Measurements from ENCODE around the gene THY1.
"Not testable (repeated sequence)": the region's sequence is repeated elsewhere in the genome, so short reads cannot be mapped to it uniquely, and the experiment has no call there.

THY1 gene

GRCh38 chr11:119445850-119446249 is 22.9 kb upstream of the THY1 start:
- no peak for DNase-seq (ENCODE audit: low read depth in 2 of 2, low spot score in 1 of 2)

DNA sequence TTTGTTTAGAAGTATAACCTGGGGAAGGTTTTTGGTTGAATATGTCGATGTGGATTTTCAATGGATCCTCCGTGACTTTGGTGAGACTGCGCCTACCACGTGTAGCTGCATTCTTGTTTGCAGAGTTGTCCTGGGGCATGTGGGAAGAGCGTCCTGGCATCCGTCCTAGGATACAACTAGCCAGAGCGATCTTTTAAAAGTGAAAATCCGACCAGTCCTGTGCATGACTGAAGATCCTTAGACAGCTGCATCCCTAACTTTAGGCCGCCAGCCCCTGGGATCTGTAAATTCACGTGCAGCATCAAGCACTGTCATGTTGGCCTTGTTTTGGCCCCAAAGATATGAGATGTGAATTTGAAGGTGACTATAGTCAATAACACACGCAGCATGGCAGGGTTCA is 22.4 kb upstream of the THY1 start:
- DNase-seq (ENCODE audit: low read depth in 2 of 2, low spot score in 1 of 2) = no peak

DNA sequence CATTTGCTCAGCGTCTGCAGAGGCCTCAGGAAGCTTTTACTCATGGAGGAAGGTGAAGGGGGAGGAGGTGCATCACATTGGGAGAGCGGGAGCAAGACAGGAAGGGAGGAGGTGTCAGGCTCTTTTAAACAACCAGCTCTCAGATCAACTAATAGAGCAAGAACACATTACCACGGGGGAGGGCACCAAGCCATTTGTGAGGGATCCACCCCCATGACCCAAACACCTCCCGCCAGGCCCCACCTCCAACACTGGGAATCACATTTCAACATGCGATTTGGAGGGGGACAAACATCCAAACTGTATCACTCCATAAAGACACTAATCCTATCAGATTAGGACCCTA is 18.9 kb upstream of the THY1 start:
- no peak for DNase-seq (ENCODE audit: low read depth in 2 of 2, low spot score in 1 of 2)

- DNase-seq (ENCODE audit: low read depth in 2 of 2, low spot score in 1 of 2) = no peak
These were observed 15.6 kb upstream of the THY1 start for GRCh38 chr11:119438599-119438998.

DNA sequence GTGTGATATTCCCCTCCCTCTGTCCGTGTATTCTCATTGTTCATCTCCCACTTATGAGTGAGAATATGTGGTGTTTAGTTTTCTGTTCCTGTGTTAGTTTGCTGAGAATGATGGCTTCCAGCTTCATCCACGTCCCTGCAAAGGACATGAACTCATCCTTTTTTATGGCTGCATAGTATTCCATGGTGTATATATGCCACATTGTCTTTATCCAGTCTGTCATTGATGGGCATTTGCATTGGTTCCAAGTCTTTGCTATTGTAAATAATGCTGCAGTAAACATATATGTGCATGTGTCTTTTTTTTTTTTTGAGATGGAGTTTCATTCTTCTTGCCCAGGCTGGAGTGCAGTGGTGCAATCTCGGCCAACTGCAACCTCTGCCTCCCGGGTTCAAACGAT is 14.5 kb upstream of the THY1 start:
- DNase-seq (ENCODE audit: low read depth in 2 of 2, low spot score in 1 of 2) = not testable (repeated sequence)

DNA sequence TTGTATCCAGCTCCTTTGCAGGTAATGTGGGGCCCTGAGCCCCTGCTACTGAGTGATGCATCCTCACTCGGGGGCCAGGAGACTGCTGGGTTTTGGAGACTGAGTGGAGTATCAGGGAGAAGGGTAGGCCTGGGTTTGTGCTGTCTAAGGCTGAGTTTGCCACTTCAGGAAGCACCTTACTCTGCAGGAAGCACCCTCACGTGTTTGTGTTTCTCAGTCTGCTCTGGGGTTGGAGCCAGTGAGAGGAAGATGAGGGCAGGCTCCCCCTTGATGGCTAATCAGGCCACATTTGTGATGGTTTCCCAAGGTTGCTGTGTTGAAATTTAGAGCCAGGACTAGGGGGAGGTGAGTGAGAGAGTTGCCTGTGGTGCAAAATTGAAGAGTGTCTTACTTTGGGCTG is 13.7 kb upstream of the THY1 start:
- no peak for DNase-seq (ENCODE audit: low read depth in 2 of 2, low spot score in 1 of 2)

GRCh38 chr11:119436093-119436492 is 13.1 kb upstream of the THY1 start:
- no peak for DNase-seq (ENCODE audit: low read depth in 2 of 2, low spot score in 1 of 2)

GRCh38 chr11:119434591-119435330 is 11.8 kb upstream of the THY1 start:
- no peak for DNase-seq (ENCODE audit: low read depth in 2 of 2, low spot score in 1 of 2)

GRCh38 chr11:119433358-119433725 is 10.4 kb upstream of the THY1 start:
- no peak for DNase-seq (ENCODE audit: low read depth in 2 of 2, low spot score in 1 of 2)

DNA sequence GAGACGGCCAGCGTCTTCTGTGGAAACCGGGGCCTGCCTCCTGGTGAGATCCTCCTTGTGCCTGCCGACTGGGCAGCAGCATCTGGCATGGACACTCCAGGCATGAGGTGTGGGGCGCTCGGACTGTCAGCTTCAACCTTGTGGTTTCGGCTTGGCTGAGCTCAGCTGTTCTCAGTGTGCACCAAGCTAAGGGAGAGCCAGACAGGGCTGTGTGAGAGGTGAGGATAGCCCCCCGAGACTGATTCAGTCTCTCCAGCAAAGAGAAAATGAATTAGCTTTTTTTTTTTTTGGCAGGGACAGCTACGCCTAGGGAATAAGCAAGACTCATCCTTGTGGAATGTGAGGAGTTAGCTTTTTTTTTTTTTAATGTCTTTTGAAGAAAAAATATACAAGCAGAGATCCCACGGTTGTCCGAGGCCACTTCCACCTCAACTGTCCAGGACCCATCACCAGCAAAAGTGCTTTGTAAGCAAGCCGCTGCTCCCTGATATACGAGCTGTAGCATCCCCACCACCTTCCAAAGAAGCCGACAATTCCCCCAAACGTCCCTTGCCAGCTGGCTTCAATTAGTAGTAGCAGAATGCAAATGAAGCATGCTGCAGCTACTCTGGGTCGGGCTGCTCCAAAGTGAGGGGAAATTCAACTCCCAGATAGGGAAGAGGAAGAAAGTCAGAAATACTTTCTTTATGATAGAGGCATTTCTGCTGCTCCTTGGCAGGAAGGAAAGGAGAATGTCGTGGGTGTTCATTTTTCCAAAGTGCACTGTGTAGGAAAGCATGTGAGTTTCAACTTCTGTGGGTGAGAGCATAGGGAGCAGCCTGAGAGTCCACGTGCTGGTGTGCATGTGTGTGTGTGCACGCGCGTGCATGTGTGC is 9.7 kb upstream of the THY1 start:
- no peak for DNase-seq (ENCODE audit: low read depth in 2 of 2, low spot score in 1 of 2)

GRCh38 chr11:119431523-119431922 is 8.6 kb upstream of the THY1 start:
- DNase-seq (ENCODE audit: low read depth in 2 of 2, low spot score in 1 of 2) = no peak

DNA sequence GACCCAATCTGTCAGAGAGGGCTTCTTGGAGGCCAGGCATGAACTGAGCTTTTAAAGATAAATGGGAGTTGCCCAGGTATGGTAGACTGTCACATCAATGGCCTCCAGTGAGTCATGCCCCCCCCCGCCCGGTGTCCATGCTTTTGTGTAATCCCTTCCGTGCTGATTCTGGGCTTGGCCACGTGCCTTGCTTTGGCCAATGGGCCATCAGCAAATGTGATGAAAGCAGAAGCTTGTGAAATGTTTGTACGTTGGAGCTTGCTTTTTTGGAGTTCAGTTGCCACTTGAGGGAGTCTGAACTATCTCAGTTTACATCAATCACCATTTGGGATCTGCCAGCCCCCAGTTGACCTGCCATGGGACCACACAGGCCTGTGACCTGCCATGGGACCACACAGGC is 4.3 kb upstream of the THY1 start:
- no peak for DNase-seq (ENCODE audit: low read depth in 2 of 2, low spot score in 1 of 2)

DNA sequence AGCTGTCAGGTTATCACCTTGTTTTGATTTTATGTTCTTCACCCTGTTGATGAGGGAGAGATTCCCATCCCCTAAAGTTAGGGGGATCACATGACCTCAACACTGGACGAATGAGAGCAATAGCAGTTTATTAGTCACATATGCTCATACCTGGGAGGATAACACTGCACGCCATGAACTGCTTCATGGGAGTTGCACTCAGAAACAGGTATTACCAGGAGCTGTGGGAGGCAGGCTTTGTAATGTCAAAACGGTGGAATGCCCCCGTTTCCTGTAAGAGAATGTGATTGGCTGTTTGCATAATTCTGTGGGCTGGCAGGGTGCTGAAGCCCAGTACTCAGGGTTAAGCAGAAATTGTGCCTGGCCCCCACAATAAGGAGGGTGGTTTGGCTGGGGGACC is 3.2 kb upstream of the THY1 start:
- DNase-seq (ENCODE audit: low read depth in 2 of 2, low spot score in 1 of 2) = no peak

- no peak for DNase-seq (ENCODE audit: low read depth in 2 of 2, low spot score in 1 of 2)
These were observed 1.8 kb upstream of the THY1 start for GRCh38 chr11:119424775-119425174.

- DNase-seq (ENCODE audit: low read depth in 2 of 2, low spot score in 1 of 2) = no peak
These were observed 1.3 kb upstream of the THY1 start for GRCh38 chr11:119424276-119424675.

DNA sequence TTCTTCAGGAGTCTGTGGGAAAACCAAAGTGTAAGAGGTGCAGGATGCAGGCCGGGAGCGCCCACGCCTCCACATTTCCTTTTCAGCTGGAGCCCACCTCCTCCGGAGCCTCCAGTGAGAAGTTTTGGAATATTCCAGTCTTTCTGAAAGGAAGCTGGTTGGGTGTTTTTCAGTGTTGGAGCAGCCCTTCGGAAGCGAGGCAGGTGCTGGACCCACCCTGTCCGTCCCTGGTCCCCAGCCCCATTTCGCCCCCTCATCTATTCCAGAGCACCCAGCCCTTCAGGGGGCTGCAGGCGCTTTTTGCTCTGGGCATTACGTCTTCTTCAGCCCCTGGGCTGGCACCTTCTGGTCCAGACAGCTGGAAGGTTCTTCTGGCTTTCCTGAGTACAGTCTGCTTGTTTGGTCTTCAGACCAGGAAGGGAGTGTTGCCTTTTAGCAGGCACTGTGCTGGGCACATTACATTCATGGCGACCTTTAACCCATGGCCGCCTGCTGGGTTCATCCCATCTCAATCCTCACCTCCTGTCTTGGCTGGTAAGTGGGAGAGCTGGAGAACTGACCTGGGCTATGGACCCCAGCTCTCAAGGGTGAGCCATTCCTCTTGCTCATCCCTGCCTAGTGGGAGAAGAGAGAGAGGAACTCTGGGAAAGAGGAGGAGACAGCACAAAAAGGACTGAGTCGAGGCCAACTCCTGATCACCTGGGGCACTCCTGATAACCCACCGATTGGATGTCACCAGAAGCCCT is 710 bp upstream of the THY1 start:
- DNase-seq (ENCODE audit: low read depth in 2 of 2, low spot score in 1 of 2) = no peak

GRCh38 chr11:119421941-119422808 is 797 bp downstream of the THY1 start:
- no peak for DNase-seq (ENCODE audit: low read depth in 2 of 2, low spot score in 1 of 2)

DNA sequence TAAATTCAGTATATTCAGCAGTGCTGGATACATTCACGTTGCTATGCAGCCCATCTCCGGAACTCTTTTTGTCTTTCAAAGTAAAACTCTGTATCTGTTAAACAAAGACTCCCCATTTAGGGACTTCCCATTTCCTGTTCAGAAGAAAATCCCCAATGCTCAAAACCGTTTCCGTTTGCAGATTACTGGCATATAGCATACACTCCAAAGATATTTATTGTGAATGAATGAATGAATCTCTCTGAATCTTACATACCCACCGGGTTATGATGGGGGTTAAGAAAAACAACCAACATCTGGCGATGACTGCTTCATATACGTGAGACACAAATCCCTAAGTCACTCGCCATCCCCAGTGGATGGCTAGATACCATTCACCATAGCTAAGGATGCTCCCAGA is 1.6 kb downstream of the THY1 start:
- no peak for DNase-seq (ENCODE audit: low read depth in 2 of 2, low spot score in 1 of 2)

GRCh38 chr11:119420631-119421030 is 2.3 kb downstream of the THY1 start:
- no peak for DNase-seq (ENCODE audit: low read depth in 2 of 2, low spot score in 1 of 2)

- DNase-seq (ENCODE audit: low read depth in 2 of 2, low spot score in 1 of 2) = no peak
These were observed 3.0 kb downstream of the THY1 start for GRCh38 chr11:119419834-119420492.

- no peak for DNase-seq (ENCODE audit: low read depth in 2 of 2, low spot score in 1 of 2)
These were observed 3.7 kb downstream of the THY1 start for GRCh38 chr11:119419246-119419645.
